Mesothelial cell of epicardium (in vitro differentiated cells): ENCODE measurements around the gene KCNMA1. TPM values are rescaled to one million over a fixed set of nuclear protein-coding genes. Genes with fewer than 3 reads are reported as not detected.
"Not testable (repeated sequence)": the region's sequence is repeated elsewhere in the genome, so short reads cannot be mapped to it uniquely, and the experiment has no call there.

Experiments
- DNase-seq, 2 experiments: peaks; one replicate each; pipeline ENCODE4 v3.0.0; 2021; ENCODE audit warnings: low spot score in 2 of 2; ENCODE audit not compliant: unreplicated experiment in 2 of 2
- H3K27ac Mint-ChIP-seq: 2 replicates; pipeline ENCODE4 v1.8.0; 2021; ENCODE audit warnings: mixed read lengths
- H3K27me3 Mint-ChIP-seq: 2 replicates; pipeline ENCODE4 v1.8.0; 2021; ENCODE audit warnings: low read depth, mixed read lengths
- H3K36me3 Mint-ChIP-seq: 2 replicates; pipeline ENCODE4 v1.8.0; 2021; ENCODE audit warnings: mixed read lengths
- H3K4me1 Mint-ChIP-seq: 2 replicates; pipeline ENCODE4 v1.8.0; 2021; ENCODE audit warnings: mixed read lengths
- H3K4me3 Mint-ChIP-seq: 2 replicates; pipeline ENCODE4 v1.8.0; 2021; ENCODE audit warnings: mild to moderate bottlenecking, moderate library complexity, mixed read lengths
- H3K9me3 Mint-ChIP-seq: 2 replicates; pipeline ENCODE4 v1.8.0; 2021; ENCODE audit warnings: mixed read lengths
- total RNA-seq: library from RNA; stranded (reverse); gene quantifications from 3 replicates; pipeline ENCODE4 v1.2.1, GENCODE V29; 2021
- TF ChIP-seq, protein P1 (sequence below): fragments of 200-600 bp; sonication (generic); IDR thresholded peaks from one replicate; pipeline ENCODE4 v1.5.0; 2021; ENCODE audit warnings: antibody characterized with exemption; ENCODE audit not compliant: unreplicated experiment

KCNMA1 gene
- total RNA-seq, 1 donor from 2014 or later: 44.0 TPM

DNA sequence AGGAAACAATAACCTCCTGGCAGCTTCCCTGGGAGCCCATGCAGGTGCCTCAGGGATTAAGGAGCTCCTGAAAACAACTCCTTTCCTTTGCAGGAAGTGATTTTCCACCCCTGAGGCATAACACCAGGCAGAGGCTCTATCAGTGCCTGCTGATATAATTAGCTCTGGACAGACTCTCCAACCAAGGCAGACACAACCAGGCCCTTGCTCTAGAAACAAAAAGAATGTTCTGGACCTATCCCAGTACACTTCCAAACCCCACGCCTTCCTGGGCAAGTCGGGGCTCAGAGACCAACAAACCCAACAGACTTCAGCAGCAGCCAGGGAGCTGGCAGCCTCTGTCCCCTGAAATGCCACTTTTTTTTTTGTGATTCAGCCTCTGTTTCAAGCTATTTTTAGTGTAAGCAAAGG lies 247.1 kb downstream of the KCNMA1 start:
- H3K4me3 Mint-ChIP-seq: no peak overlapping the region
- H3K4me1 Mint-ChIP-seq: peaks cover 42% of the 10 kb centered on the region
- TF ChIP-seq, protein P1, sequence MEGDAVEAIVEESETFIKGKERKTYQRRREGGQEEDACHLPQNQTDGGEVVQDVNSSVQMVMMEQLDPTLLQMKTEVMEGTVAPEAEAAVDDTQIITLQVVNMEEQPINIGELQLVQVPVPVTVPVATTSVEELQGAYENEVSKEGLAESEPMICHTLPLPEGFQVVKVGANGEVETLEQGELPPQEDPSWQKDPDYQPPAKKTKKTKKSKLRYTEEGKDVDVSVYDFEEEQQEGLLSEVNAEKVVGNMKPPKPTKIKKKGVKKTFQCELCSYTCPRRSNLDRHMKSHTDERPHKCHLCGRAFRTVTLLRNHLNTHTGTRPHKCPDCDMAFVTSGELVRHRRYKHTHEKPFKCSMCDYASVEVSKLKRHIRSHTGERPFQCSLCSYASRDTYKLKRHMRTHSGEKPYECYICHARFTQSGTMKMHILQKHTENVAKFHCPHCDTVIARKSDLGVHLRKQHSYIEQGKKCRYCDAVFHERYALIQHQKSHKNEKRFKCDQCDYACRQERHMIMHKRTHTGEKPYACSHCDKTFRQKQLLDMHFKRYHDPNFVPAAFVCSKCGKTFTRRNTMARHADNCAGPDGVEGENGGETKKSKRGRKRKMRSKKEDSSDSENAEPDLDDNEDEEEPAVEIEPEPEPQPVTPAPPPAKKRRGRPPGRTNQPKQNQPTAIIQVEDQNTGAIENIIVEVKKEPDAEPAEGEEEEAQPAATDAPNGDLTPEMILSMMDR: no peak
- DNase-seq: no peak
- no peak overlapping the region for H3K27ac Mint-ChIP-seq
- H3K9me3 Mint-ChIP-seq: no peaks in the 10 kb centered on the region
- no peaks in the 10 kb centered on the region for H3K27me3 Mint-ChIP-seq
- H3K36me3 Mint-ChIP-seq: no peaks in the 10 kb centered on the region

- no peak for DNase-seq
- Mint-ChIP-seq H3K4me3 (no peak overlapping the region), H3K4me1 (peaks cover 42% of the 10 kb centered on the region), H3K36me3 (no peaks in the 10 kb centered on the region), H3K9me3 (no peaks in the 10 kb centered on the region), H3K27me3 (no peaks in the 10 kb centered on the region), H3K27ac (no peak overlapping the region)
- TF ChIP-seq, protein P1: no peak
Observed at GRCh38 chr10:77388571-77389100, 249.0 kb downstream of the KCNMA1 start.

- H3K27ac Mint-ChIP-seq, H3K27me3 Mint-ChIP-seq, DNase-seq, H3K4me3 Mint-ChIP-seq, H3K9me3 Mint-ChIP-seq, H3K36me3 Mint-ChIP-seq: not testable (repeated sequence)
- H3K4me1 Mint-ChIP-seq: peaks cover 41% of the 10 kb centered on the region
Observed at GRCh38 chr10:77387701-77388100, 249.9 kb downstream of the KCNMA1 start.

DNA sequence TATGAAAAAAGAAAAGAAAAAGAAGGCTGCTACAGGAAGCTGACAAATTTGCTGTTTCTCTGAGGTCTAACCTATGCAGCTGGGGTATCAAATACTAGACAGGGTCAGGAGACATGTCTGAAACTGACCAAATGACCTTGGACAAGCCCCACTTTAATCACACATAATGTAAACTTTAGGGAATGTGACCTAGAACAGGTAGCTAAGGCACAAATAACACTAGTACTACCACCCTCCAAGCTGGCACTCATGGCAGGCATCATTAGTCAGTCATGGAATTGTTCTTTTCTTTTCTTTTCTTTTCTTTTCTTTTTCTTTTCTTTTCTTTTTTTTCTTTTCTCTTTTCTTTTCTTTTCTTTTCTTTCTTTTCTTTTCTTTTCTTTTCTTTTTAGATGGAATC lies 250.4 kb downstream of the KCNMA1 start:
- Mint-ChIP-seq H3K27me3 (no peaks in the 10 kb centered on the region), H3K27ac (peak overlapping the region; percentile 54), H3K4me3 (no peak overlapping the region), H3K36me3 (no peaks in the 10 kb centered on the region), H3K4me1 (peaks cover 39% of the 10 kb centered on the region), H3K9me3 (no peaks in the 10 kb centered on the region)
- TF ChIP-seq, protein P1: no peak
- DNase-seq: no peak

DNA sequence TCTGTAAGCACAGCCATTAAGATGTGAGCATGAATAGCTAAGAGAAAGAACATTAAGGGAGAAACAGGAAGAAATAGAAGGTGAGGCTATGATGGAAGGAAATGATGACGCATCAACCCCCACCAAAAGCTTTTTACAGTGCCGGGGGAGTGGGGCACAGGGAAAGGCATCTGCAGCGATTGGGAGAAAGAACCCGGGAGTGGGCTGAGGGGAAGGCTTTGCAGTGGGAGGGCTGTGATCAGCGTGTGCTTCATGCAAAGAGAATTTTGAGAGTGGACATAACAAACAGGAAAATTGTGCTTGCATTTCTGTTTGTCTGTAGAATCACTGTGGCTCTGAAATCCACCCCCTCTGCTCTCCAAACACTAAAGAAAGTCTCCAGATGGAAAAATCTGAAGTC lies 250.8 kb downstream of the KCNMA1 start:
- no peak for DNase-seq
- Mint-ChIP-seq H3K27ac (peak overlapping the region; percentile 54), H3K4me3 (no peak overlapping the region), H3K4me1 (peaks cover 38% of the 10 kb centered on the region), H3K9me3 (no peaks in the 10 kb centered on the region), H3K36me3 (no peaks in the 10 kb centered on the region), H3K27me3 (no peaks in the 10 kb centered on the region)
- TF ChIP-seq, protein P1: no peak

DNA sequence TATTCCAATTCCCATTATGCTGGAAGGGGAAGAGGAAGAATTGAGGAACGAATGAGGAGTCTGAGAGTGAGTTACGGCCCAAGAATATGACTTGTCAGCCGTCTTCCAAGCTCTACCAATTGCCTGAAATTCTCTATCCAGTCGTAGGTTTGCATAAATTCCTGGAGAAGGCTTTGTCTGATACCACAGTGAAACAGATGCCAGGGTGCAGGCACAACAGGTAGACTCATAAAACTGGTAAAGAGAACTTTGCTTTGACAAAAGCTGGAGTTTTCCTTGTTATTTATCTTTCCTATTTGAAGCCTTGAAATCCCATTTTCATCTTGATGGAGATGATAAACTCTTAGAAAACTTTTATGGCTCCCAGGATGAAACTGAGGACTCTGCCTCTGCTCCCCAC lies 251.2 kb downstream of the KCNMA1 start:
- DNase-seq: no peak
- Mint-ChIP-seq H3K9me3 (no peaks in the 10 kb centered on the region), H3K4me3 (no peak overlapping the region), H3K4me1 (peaks cover 34% of the 10 kb centered on the region), H3K27ac (peak overlapping the region; percentile 54), H3K27me3 (no peaks in the 10 kb centered on the region), H3K36me3 (no peaks in the 10 kb centered on the region)
- TF ChIP-seq, protein P1: no peak
